GM12801 (cell line): ENCODE results near the gene CHN1.

Experiments
- CTCF ChIP-seq: IDR thresholded peaks from one replicate; pipeline ENCODE4 v1.5.1; 2011; ENCODE audit warnings: control low read depth; ENCODE audit not compliant: insufficient read length; ENCODE audit errors: extremely low read depth

CHN1 gene

GRCh38 chr2:174762464-174762863 is 242.7 kb downstream of the CHN1 start:
- no peak for TF ChIP-seq CTCF

GRCh38 chr2:174761837-174762236 is 243.3 kb downstream of the CHN1 start:
- TF ChIP-seq CTCF = no peak

- TF ChIP-seq CTCF = no peak
These were observed 244.2 kb downstream of the CHN1 start for GRCh38 chr2:174760845-174761473.

GRCh38 chr2:174759381-174760065 is 245.7 kb downstream of the CHN1 start:
- no peak for TF ChIP-seq CTCF

- no peak for TF ChIP-seq CTCF
These were observed 248.4 kb downstream of the CHN1 start for GRCh38 chr2:174756743-174757142.

- TF ChIP-seq CTCF = no peak
These were observed 252.0 kb downstream of the CHN1 start for GRCh38 chr2:174753038-174753633.

GRCh38 chr2:174752403-174753037 is 252.7 kb downstream of the CHN1 start:
- no peak for TF ChIP-seq CTCF
